GM23338 (cell line): ENCODE results near the gene AQP12B. TPM values are rescaled to one million over a fixed set of nuclear protein-coding genes. Genes with fewer than 3 reads are reported as not detected.

Source experiments
- ATAC-seq: fragments of 200-7000 bp; cut with Tn5 transposase; 3 replicates; pipeline ENCODE4 v1.9.1; 2020
- DNase-seq: peaks from one replicate; pipeline ENCODE4 v3.0.0-alpha.2; 2015; ENCODE audit warnings: low spot score
- H2AFZ ChIP-seq: fragments of 200-600 bp; sonication (generic); 2 replicates; pipeline ENCODE4 v1.8.0; 2016; ENCODE audit warnings: antibody characterized with exemption, mild to moderate bottlenecking, moderate library complexity
- H3F3A ChIP-seq: fragments of 200-600 bp; sonication (generic); replicated peaks from 2 replicates; pipeline ENCODE4 v1.8.0; 2017; ENCODE audit warnings: antibody characterized with exemption, mixed run types, low read depth
- H3K27ac ChIP-seq: fragments of 200-600 bp; sonication (generic); 2 replicates; pipeline ENCODE4 v1.6.1; 2016; ENCODE audit warnings: low read depth
- H3K27me3 ChIP-seq: fragments of 200-600 bp; sonication (generic); 2 replicates; pipeline ENCODE4 v1.8.0; 2016; ENCODE audit warnings: mild to moderate bottlenecking, mixed run types, moderate library complexity; ENCODE audit not compliant: insufficient read depth
- H3K36me3 ChIP-seq: fragments of 200-600 bp; sonication (generic); 2 replicates; pipeline ENCODE4 v1.8.0; 2016; ENCODE audit warnings: mild to moderate bottlenecking; ENCODE audit not compliant: insufficient read depth
- H3K4me1 ChIP-seq: fragments of 200-600 bp; sonication (generic); 2 replicates; pipeline ENCODE4 v1.8.0; 2016; ENCODE audit warnings: mild to moderate bottlenecking, moderate library complexity; ENCODE audit not compliant: insufficient read depth
- H3K4me2 ChIP-seq: fragments of 200-600 bp; sonication (generic); 2 replicates; pipeline ENCODE4 v1.7.1; 2017; ENCODE audit warnings: mixed run types
- H3K4me3 ChIP-seq: fragments of 200-600 bp; sonication (generic); 2 replicates; pipeline ENCODE4 v1.6.1; 2016; ENCODE audit warnings: mixed run types
- H3K79me2 ChIP-seq: fragments of 200-600 bp; sonication (generic); replicated peaks from 2 replicates; pipeline ENCODE4 v1.8.0; 2017; ENCODE audit warnings: mild to moderate bottlenecking; ENCODE audit not compliant: insufficient read depth
- H3K9me2 ChIP-seq: fragments of 200-600 bp; sonication (generic); 2 replicates; pipeline ENCODE4 v1.8.0; 2017; ENCODE audit not compliant: insufficient read depth
- H4K20me1 ChIP-seq: fragments of 200-600 bp; sonication (generic); replicated peaks from 2 replicates; pipeline ENCODE4 v1.8.0; 2017; ENCODE audit warnings: mild to moderate bottlenecking; ENCODE audit not compliant: insufficient read depth
- H3K27ac Mint-ChIP-seq: 2 replicates; pipeline ENCODE4 v1.8.0; 2020; ENCODE audit warnings: inconsistent platforms, mild to moderate bottlenecking, moderate library complexity, mixed read lengths
- H3K27me3 Mint-ChIP-seq: 3 replicates; pipeline ENCODE4 v1.8.0; 2022; ENCODE audit warnings: low read depth, mild to moderate bottlenecking, moderate library complexity, mixed read lengths, inconsistent platforms; ENCODE audit not compliant: insufficient read depth, poor library complexity
- H3K36me3 Mint-ChIP-seq: 3 replicates; pipeline ENCODE4 v1.8.0; 2021; ENCODE audit warnings: low read depth, mild to moderate bottlenecking, inconsistent platforms, moderate library complexity, mixed read lengths
- H3K4me1 Mint-ChIP-seq: 3 replicates; pipeline ENCODE4 v1.8.0; 2020; ENCODE audit warnings: mild to moderate bottlenecking, inconsistent platforms, mixed read lengths
- H3K4me3 Mint-ChIP-seq: 3 replicates; pipeline ENCODE4 v1.8.0; 2021; ENCODE audit warnings: moderate library complexity, mild to moderate bottlenecking, inconsistent platforms, mixed read lengths
- H3K9me3 Mint-ChIP-seq: 3 replicates; pipeline ENCODE4 v1.8.0; 2020; ENCODE audit warnings: moderate library complexity, mild to moderate bottlenecking, inconsistent platforms, mixed read lengths
- CREB1 ChIP-seq: fragments of 250-450 bp; sonication (Bioruptor Pico); IDR thresholded peaks from 2 replicates; pipeline ENCODE4 v1.5.0; 2020; ENCODE audit warnings: low read depth, mild to moderate bottlenecking, moderate library complexity
- EZH2 ChIP-seq: fragments of 200-600 bp; sonication (generic); IDR thresholded peaks from one replicate; pipeline ENCODE4 v1.8.0; 2017; ENCODE audit warnings: antibody characterized with exemption, mild to moderate bottlenecking, low read depth; ENCODE audit not compliant: unreplicated experiment
- EZH2phosphoT487 ChIP-seq: fragments of 200-600 bp; sonication (generic); IDR thresholded peaks from one replicate; pipeline ENCODE4 v1.8.1; 2018; ENCODE audit warnings: antibody characterized with exemption; ENCODE audit not compliant: unreplicated experiment
- NANOG ChIP-seq: IDR thresholded peaks from 2 replicates; pipeline ENCODE4 v1.6.1; 2016; ENCODE audit warnings: antibody characterized with exemption, borderline replicate concordance
- POLR2AphosphoS5 ChIP-seq: IDR thresholded peaks from 2 replicates; pipeline ENCODE4 v1.6.1; 2016; ENCODE audit warnings: antibody characterized with exemption, low read depth
- STAT1 ChIP-seq: IDR thresholded peaks from one replicate; pipeline ENCODE4 v1.6.1; 2016; ENCODE audit warnings: antibody characterized with exemption; ENCODE audit not compliant: unreplicated experiment
- ZNF114 ChIP-seq: fragments of 250-450 bp; sonication (Bioruptor Pico); IDR thresholded peaks from 2 replicates; pipeline ENCODE4 v1.5.0; 2020; ENCODE audit warnings: mild to moderate bottlenecking, moderate library complexity
- ZNF331 ChIP-seq: fragments of 250-450 bp; sonication (Bioruptor Pico); IDR thresholded peaks from 2 replicates; pipeline ENCODE4 v1.5.0; 2020; ENCODE audit warnings: low read depth, mild to moderate bottlenecking, moderate library complexity
- ZNF462 ChIP-seq: fragments of 250-450 bp; sonication (Bioruptor Pico); IDR thresholded peaks from 2 replicates; pipeline ENCODE4 v1.5.0; 2020; ENCODE audit warnings: mild to moderate bottlenecking, moderate library complexity
- polyA plus RNA-seq: library from polyadenylated mRNA; unstranded; fragments of >200 nt; fragmentation: Nextera tagmentation; extraction: Ambion mirVana; gene quantifications from 2 replicates; pipeline ENCODE4 v1.2.1, GENCODE V29; 2016
- total RNA-seq: library from RNA; depleted of rRNA; stranded (reverse); fragments of >200 nt; shearing (Covaris generic); gene quantifications from 2 replicates; pipeline ENCODE4 v1.2.3, GENCODE V29; 2014
- TF ChIP-seq, protein P1 (sequence below): IDR thresholded peaks from one replicate; pipeline ENCODE4 v1.6.1; 2018; ENCODE audit warnings: antibody characterized with exemption; ENCODE audit not compliant: unreplicated experiment

The AQP12B gene
- total and polyA plus RNA-seq, 2 experiments from 2014 or later, result not detected

- TF ChIP-seq ZNF462 (CRISPR knock-in tag) (no peak), NANOG (no peak), ZNF331 (CRISPR knock-in tag) (no peak), ZNF114 (CRISPR knock-in tag) (no peak), STAT1 (no peak), POLR2AphosphoS5 (no peak)
Measured at GRCh38 chr2:240727913-240728312, 45.2 kb upstream of the AQP12B start (continued).

GRCh38 chr2:240727439-240727838 is 44.8 kb upstream of the AQP12B start:
- ATAC-seq (no peak), DNase-seq (no peak)
- H3K4me3 Mint-ChIP-seq, result no peak overlapping the region
- Histone ChIP-seq H3K36me3 (peaks cover 12% of the 10 kb centered on the region; the same call in 1 of the 2 replicates), H3K4me1 (no peaks in the 10 kb centered on the region), H3K27ac (no peak overlapping the region), H3F3A (no peaks in the 10 kb centered on the region), H2AFZ (no peak overlapping the region), H3K4me3 (no peak overlapping the region), H3K27me3 (no peaks in the 10 kb centered on the region), H3K4me2 (no peak overlapping the region), H3K79me2 (no peaks in the 10 kb centered on the region), H4K20me1 (no peaks in the 10 kb centered on the region), H3K9me2 (no peaks in the 10 kb centered on the region)
- H3K36me3 Mint-ChIP-seq, result peaks cover 45% of the 10 kb centered on the region
- no peaks in the 10 kb centered on the region; the same call in 2 of the 3 replicates for H3K4me1 Mint-ChIP-seq
- 0 out of 3 replicates have a peak, but pooled peaks cover 4% of the 10 kb centered on the region for H3K9me3 Mint-ChIP-seq
- H3K27me3 Mint-ChIP-seq, result peaks cover 46% of the 10 kb centered on the region
- no peak overlapping the region for H3K27ac Mint-ChIP-seq
- TF ChIP-seq NANOG, result no peak
- TF ChIP-seq, protein P1, sequence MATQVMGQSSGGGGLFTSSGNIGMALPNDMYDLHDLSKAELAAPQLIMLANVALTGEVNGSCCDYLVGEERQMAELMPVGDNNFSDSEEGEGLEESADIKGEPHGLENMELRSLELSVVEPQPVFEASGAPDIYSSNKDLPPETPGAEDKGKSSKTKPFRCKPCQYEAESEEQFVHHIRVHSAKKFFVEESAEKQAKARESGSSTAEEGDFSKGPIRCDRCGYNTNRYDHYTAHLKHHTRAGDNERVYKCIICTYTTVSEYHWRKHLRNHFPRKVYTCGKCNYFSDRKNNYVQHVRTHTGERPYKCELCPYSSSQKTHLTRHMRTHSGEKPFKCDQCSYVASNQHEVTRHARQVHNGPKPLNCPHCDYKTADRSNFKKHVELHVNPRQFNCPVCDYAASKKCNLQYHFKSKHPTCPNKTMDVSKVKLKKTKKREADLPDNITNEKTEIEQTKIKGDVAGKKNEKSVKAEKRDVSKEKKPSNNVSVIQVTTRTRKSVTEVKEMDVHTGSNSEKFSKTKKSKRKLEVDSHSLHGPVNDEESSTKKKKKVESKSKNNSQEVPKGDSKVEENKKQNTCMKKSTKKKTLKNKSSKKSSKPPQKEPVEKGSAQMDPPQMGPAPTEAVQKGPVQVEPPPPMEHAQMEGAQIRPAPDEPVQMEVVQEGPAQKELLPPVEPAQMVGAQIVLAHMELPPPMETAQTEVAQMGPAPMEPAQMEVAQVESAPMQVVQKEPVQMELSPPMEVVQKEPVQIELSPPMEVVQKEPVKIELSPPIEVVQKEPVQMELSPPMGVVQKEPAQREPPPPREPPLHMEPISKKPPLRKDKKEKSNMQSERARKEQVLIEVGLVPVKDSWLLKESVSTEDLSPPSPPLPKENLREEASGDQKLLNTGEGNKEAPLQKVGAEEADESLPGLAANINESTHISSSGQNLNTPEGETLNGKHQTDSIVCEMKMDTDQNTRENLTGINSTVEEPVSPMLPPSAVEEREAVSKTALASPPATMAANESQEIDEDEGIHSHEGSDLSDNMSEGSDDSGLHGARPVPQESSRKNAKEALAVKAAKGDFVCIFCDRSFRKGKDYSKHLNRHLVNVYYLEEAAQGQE, result no peak
- TF ChIP-seq EZH2, result no peak
- TF ChIP-seq ZNF114 (CRISPR knock-in tag), result no peak
- no peak for TF ChIP-seq CREB1 (CRISPR knock-in tag)
- TF ChIP-seq ZNF331 (CRISPR knock-in tag), result no peak
- no peak for TF ChIP-seq EZH2phosphoT487
